K562 (cell line): Measurements from ENCODE around the gene ATXN3.

Experiments used
- CHD1 ChIP-seq: fragments of 200-600 bp; sonication (generic); IDR thresholded peaks from one replicate; pipeline ENCODE4 v1.6.1; 2012; ENCODE audit warnings: mild to moderate bottlenecking, moderate library complexity, low read length, inconsistent platforms
- MAZ ChIP-seq, 2 experiments: fragments of 450-650 bp in 1 of 2; sonication (generic) in 1 of 2; formaldehyde crosslinking; IDR thresholded peaks in 1 of 2; conservative IDR thresholded peaks in 1 of 2; 2 replicates each; pipeline versions ENCODE4 v1.4.0 to v1.5.0; 2020; ENCODE audit warnings: mild to moderate bottlenecking in 1 of 2, missing genetic modification reagents in 1 of 2
- SMARCE1 ChIP-seq: fragments of 450-650 bp; IDR thresholded peaks from 2 replicates; pipeline ENCODE4 v1.7.1; 2016; ENCODE audit warnings: mild to moderate bottlenecking
- TF ChIP-seq, protein P1 (sequence below): sonication (generic); formaldehyde crosslinking; IDR thresholded peaks from 2 replicates; pipeline ENCODE4 v1.8.0; 2023; ENCODE audit warnings: mild to moderate bottlenecking, missing genetic modification reagents

DNA sequence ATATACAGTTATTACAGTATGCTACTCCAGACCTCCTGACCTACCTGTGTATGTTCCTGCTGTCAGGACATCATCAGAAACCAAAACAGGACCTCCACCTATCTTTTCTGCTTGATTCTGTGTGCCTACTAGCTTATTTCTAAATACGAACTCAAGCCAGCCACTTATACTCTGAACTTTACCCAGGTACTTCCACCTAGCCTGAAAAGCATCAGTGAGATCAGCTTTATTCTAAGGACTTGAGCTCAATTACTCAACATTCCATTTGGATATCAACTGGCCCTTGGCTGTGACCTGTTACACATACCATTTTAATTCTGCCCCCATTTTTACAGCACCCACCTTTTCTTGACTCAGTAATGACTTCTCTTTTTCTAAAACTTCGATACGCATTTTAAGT lies 95.7 kb downstream of the ATXN3 start:
- no peak for TF ChIP-seq CHD1
- TF ChIP-seq SMARCE1, result no peak
- no peak for TF ChIP-seq MAZ (CRISPR knock-in tag; conservative IDR thresholded peaks at IDR 0.05 in 1 of 2, IDR thresholded peaks at IDR 0.05 in 1 of 2)
- TF ChIP-seq, protein P1, sequence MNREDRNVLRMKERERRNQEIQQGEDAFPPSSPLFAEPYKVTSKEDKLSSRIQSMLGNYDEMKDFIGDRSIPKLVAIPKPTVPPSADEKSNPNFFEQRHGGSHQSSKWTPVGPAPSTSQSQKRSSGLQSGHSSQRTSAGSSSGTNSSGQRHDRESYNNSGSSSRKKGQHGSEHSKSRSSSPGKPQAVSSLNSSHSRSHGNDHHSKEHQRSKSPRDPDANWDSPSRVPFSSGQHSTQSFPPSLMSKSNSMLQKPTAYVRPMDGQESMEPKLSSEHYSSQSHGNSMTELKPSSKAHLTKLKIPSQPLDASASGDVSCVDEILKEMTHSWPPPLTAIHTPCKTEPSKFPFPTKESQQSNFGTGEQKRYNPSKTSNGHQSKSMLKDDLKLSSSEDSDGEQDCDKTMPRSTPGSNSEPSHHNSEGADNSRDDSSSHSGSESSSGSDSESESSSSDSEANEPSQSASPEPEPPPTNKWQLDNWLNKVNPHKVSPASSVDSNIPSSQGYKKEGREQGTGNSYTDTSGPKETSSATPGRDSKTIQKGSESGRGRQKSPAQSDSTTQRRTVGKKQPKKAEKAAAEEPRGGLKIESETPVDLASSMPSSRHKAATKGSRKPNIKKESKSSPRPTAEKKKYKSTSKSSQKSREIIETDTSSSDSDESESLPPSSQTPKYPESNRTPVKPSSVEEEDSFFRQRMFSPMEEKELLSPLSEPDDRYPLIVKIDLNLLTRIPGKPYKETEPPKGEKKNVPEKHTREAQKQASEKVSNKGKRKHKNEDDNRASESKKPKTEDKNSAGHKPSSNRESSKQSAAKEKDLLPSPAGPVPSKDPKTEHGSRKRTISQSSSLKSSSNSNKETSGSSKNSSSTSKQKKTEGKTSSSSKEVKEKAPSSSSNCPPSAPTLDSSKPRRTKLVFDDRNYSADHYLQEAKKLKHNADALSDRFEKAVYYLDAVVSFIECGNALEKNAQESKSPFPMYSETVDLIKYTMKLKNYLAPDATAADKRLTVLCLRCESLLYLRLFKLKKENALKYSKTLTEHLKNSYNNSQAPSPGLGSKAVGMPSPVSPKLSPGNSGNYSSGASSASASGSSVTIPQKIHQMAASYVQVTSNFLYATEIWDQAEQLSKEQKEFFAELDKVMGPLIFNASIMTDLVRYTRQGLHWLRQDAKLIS (CRISPR knock-in tag), result no peak
